ENCODE results near the gene RAC3. TPM values are rescaled to one million over a fixed set of nuclear protein-coding genes. Genes with fewer than 3 reads are reported as not detected.

The RAC3 gene
- total RNA-seq, 1 experiment from 2014 or later = 84.8 TPM

GRCh38 chr17:82073446-82073845 lies 42.0 kb downstream of the RAC3 start:
- H2AK5ac ChIP-seq (ENCODE audit: insufficient read length, low read length) = no peak overlapping the region
- no peaks in the 10 kb centered on the region for H3K23me2 ChIP-seq (ENCODE audit: insufficient read length, low read depth, low read length, poor library complexity, severe bottlenecking)
- H2BK5ac ChIP-seq (ENCODE audit: insufficient read length, low read length) = no peak overlapping the region
- H2BK12ac ChIP-seq (ENCODE audit: insufficient read length, low read depth, low read length) = no peak overlapping the region
- no peaks in the 10 kb centered on the region for H3K4me1 ChIP-seq (ENCODE audit: insufficient read depth, low read length)
- H4K20me1 ChIP-seq (ENCODE audit: control insufficient read depth, insufficient read depth, insufficient read length) = no peaks in the 10 kb centered on the region
- no peak overlapping the region for H3K18ac ChIP-seq (ENCODE audit: insufficient read length, low read depth, low read length)
- no peak overlapping the region for H3K9ac ChIP-seq (ENCODE audit: extremely low read depth, insufficient read length, low read length)
- H3K14ac ChIP-seq (ENCODE audit: insufficient read depth, low read length) = no peak overlapping the region
- no peaks in the 10 kb centered on the region for H3K27me3 ChIP-seq (ENCODE audit: insufficient read depth, low read length)
- no peak overlapping the region for H3T11ph ChIP-seq (ENCODE audit: low read length)
- no peaks in the 10 kb centered on the region for H3K79me2 ChIP-seq (ENCODE audit: insufficient read depth, low read length)
- H2AFZ ChIP-seq (ENCODE audit: low read length) = no peak overlapping the region
- H3K27me3 Mint-ChIP-seq (ENCODE audit: low read depth) = peaks cover 40% of the 10 kb centered on the region
- H3K23ac ChIP-seq (ENCODE audit: insufficient read length, low read depth, low read length) = no peak overlapping the region
- no peaks in the 10 kb centered on the region; a peak in 2 of 4 replicates for H3K4me1 Mint-ChIP-seq
- no peak overlapping the region for H3K4me3 Mint-ChIP-seq
- H3K27ac ChIP-seq (ENCODE audit: insufficient read length, low read depth, low read length) = no peak overlapping the region
- no peak overlapping the region for H3K27ac Mint-ChIP-seq
- H2BK20ac ChIP-seq (ENCODE audit: low read depth, low read length, poor library complexity, severe bottlenecking) = no peak overlapping the region
- H3K4me2 ChIP-seq (ENCODE audit: insufficient read depth, insufficient read length, low read length) = no peak overlapping the region
- H3K4ac ChIP-seq (ENCODE audit: low read depth, low read length) = no peak overlapping the region
- H3K9me3 ChIP-seq (ENCODE audit: control insufficient read depth, low read depth, low read length) = no peaks in the 10 kb centered on the region
- H3K56ac ChIP-seq (ENCODE audit: insufficient read length, low read depth, low read length) = no peak overlapping the region
- peaks cover 2 to 5% (median 3%) of the 10 kb centered on the region in 3 experiments; a peak in 6 of 7 replicates for H3K36me3 Mint-ChIP-seq (ENCODE audit: insufficient read depth in 1 of 3, low read depth in 3 of 3)
- H4K5ac ChIP-seq (ENCODE audit: insufficient read length, low read depth, low read length) = no peak overlapping the region
- no peaks in the 10 kb centered on the region for H3K9me3 Mint-ChIP-seq
- H2BK120ac ChIP-seq (ENCODE audit: low read depth, low read length, poor library complexity, severe bottlenecking) = no peak overlapping the region
- no CpG with 5 or more reads among the region's 9 CpGs for WGBS (ENCODE audit: extremely low coverage, insufficient read length, low lambda C conversion rate)
- DNase-seq = no peak
- H4K8ac ChIP-seq (replicated peaks; ENCODE audit: insufficient read length, low read depth, low read length) = no peak overlapping the region
- no peaks in the 10 kb centered on the region for H3K79me1 ChIP-seq (ENCODE audit: insufficient read depth, low read depth, low read length, poor library complexity, severe bottlenecking)
- no peak for TF ChIP-seq CTCF (conservative IDR thresholded peaks at IDR 0.05)
- no peak overlapping the region for H4K91ac ChIP-seq (ENCODE audit: insufficient read length, low read depth, low read length)
- H2BK15ac ChIP-seq (ENCODE audit: low read depth, low read length) = no peak overlapping the region

Data from H9 (cell line).